GM12891 (cell line): ENCODE data around the gene VTA1.

ENCODE experiments used
- DNase-seq: peaks from one replicate; pipeline ENCODE4 v3.0.0; 2011; ENCODE audit warnings: low spot score; ENCODE audit not compliant: insufficient read length
- FAIRE-seq: peaks from 2 replicates; lab custom pipeline; 2011; peaks lifted over from hg19 to GRCh38; lab: Jason Lieb, UNC
- PAX5 ChIP-seq: IDR thresholded peaks from 2 replicates; pipeline ENCODE4 v1.6.1; 2011; ENCODE audit warnings: low read length, moderate library complexity, mild to moderate bottlenecking; ENCODE audit not compliant: insufficient read depth, severe bottlenecking
- POLR2A ChIP-seq: IDR thresholded peaks from 2 replicates; pipeline ENCODE4 v1.6.1; 2011; ENCODE audit warnings: low read depth, low read length, control low read depth
- POLR2AphosphoS5 ChIP-seq: IDR thresholded peaks from 2 replicates; pipeline ENCODE4 v1.6.1; 2011; ENCODE audit warnings: low read depth, low read length, control low read depth
- POU2F2 ChIP-seq: IDR thresholded peaks from 2 replicates; pipeline ENCODE4 v1.6.1; 2011; ENCODE audit warnings: low read depth, mild to moderate bottlenecking, control low read depth, low read length, moderate library complexity
- SPI1 ChIP-seq: IDR thresholded peaks from 2 replicates; pipeline ENCODE4 v1.6.1; 2011; ENCODE audit warnings: low read depth, low read length, control low read depth
- TAF1 ChIP-seq: IDR thresholded peaks from 2 replicates; pipeline ENCODE4 v1.6.1; 2011; ENCODE audit warnings: low read depth, low read length, control low read depth

VTA1 gene

DNA sequence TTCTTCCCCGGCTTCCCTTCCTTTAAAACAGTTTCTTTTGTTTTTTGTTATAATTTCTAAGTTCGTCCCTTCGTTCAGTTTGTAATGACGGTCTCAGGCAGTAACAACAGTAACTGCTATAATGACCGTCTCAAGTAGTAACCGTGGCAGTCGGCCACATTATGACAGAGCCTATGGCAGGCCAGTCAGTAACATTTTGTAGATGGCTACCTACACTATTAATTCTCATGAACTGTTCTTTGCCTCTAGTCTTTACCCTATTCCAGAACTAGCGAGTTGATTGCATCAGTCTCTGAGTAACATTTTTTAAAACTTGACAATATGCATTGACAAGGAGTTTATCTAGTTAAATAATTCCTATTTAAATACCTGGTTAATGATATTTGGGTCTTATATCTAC, 111.7 kb downstream of the VTA1 start:
- TF ChIP-seq POLR2AphosphoS5 = no peak
- no peak for TF ChIP-seq TAF1
- TF ChIP-seq POLR2A = no peak
- TF ChIP-seq SPI1 = no peak
- TF ChIP-seq POU2F2 = no peak
- TF ChIP-seq PAX5 = no peak
- FAIRE-seq (no peak), DNase-seq (no peak)

DNA sequence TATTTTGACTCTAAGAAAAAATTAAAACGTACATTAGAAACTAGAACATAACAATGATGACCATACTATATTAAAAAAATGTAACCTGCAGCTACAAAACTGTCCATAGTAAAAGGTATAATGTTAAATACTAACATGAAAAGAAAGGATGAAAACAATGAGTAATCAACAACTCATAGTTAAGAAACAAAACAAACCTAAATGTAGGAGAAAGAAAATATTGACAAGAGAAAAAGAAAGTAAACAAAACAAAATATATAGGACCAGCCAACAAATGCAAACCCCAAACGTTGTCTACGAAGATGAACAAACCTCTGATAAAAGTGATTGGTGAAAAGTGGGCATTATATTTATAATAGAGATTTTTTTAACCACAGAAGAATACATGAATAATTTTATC, 113.7 kb downstream of the VTA1 start:
- DNase-seq (no peak), FAIRE-seq (no peak)
- TF ChIP-seq SPI1 (no peak), PAX5 (no peak), POLR2AphosphoS5 (no peak), TAF1 (no peak), POLR2A (no peak)

DNA sequence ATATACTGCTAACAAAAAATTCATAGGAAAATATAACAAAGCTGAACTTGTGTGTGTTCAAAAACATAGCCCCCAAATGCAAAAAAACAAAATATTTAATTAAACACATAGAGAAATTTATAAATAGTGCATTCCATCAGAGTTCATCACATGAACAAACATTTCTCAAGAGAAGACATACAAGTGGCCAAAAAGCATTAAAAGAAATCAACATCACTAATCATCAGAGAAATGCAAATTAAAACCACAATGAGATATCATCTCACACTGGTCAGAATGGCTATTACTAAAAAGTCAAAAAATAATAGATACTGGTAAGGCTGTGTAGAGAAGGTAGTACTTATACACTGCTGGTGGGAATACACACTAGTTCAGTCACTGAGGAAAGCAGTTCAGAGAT, 115.2 kb downstream of the VTA1 start:
- no peak for DNase-seq
- no peak for TF ChIP-seq POLR2A
- no peak for TF ChIP-seq TAF1
- TF ChIP-seq POU2F2 = no peak
- no peak for TF ChIP-seq PAX5
- TF ChIP-seq SPI1 = no peak
- no peak for TF ChIP-seq POLR2AphosphoS5
- FAIRE-seq = no peak

DNA sequence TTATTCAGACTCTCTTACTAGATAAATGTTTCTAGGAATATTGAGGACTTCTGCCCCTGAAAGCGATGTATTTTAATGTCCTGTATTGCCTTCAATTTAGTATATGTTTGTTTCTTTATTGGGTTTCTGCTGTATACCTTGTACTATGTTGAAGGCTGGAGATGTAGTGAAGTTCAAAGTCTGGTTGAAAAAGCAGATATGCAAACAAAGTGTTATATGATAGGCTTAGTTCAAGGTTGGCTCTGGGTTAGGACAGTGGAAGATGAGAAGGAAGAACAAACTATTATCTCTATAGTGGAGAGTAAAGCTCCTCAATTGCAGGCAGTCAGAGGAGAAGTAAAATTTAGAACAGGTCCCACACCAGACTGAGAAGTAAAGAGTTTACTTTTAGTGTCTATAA, 118.4 kb downstream of the VTA1 start:
- TF ChIP-seq TAF1 = no peak
- no peak for TF ChIP-seq POLR2A
- no peak for DNase-seq
- FAIRE-seq = no peak

DNA sequence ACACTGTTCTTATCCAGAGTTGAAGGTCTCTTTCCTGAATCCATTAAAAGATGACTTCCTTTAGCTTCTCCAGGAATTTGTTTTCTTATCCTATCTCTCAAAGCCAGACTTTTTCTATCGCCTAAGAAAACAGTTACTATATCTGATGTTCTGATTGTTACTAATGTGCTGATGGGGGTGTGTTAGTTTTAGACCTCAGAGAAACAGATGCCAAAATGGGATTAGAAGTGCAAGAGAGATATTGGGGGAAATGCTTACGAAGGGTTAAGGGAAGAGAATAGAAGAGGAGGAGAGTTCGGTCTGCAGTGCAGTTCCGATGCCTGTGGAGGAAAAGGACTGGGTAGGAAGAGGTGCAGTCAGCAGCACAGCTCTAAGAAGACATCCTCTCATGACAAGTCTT, 119.0 kb downstream of the VTA1 start:
- TF ChIP-seq POU2F2 (no peak), PAX5 (no peak), POLR2AphosphoS5 (no peak), TAF1 (no peak), SPI1 (no peak), POLR2A (no peak)

DNA sequence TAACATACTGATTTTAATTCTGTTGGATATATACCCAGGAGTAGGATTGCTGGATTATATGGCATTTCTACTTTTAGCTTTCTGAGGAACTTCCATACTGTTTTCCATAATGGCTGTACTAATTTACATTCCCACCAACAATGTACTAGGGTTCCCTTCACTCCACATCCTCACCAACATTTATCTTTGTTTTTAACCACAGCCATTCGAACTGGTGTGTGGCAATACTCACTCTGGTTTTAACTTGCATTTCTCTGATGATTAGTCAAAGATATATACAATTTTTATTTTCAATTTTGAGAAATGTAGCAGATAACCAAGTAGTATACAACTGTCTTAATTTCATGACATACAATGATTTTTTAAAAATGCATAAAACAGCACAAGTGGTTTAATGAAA, 124.4 kb downstream of the VTA1 start:
- DNase-seq (no peak), FAIRE-seq (no peak)
- TF ChIP-seq POLR2AphosphoS5 = no peak
- TF ChIP-seq POU2F2 = no peak
- no peak for TF ChIP-seq SPI1
- TF ChIP-seq POLR2A = no peak
- no peak for TF ChIP-seq PAX5
- no peak for TF ChIP-seq TAF1

More for the DNA sequence above, 119.0 kb downstream of the VTA1 start:
- no peak for FAIRE-seq
- DNase-seq = no peak
